Sigmoid colon (tissue), 4 donors: ENCODE measurements around the gene TPRA1.

ENCODE experiments used
- POLR2A ChIP-seq, 2 donors: fragments of 450-650 bp; IDR thresholded peaks; one replicate each; pipeline ENCODE4 v1.6.1; 2016; ENCODE audit warnings: antibody characterized with exemption in 2 of 2, mild to moderate bottlenecking in 2 of 2, moderate library complexity in 2 of 2
- POLR2AphosphoS5 ChIP-seq, 4 donors: sonication (generic); formaldehyde crosslinking; IDR thresholded peaks; one replicate each; pipeline ENCODE4 v1.6.1; 2017; ENCODE audit warnings: antibody characterized with exemption in 4 of 4
- TF ChIP-seq, protein P1 (sequence below), 4 experiments: fragments of 450-650 bp in 3 of 4; fragments of 200-600 bp in 1 of 4; IDR thresholded peaks; one replicate each; pipeline ENCODE4 v1.5.1; 2016 to 2019; ENCODE audit warnings: antibody characterized with exemption in 4 of 4, mild to moderate bottlenecking in 3 of 4, moderate library complexity in 2 of 4

DNA sequence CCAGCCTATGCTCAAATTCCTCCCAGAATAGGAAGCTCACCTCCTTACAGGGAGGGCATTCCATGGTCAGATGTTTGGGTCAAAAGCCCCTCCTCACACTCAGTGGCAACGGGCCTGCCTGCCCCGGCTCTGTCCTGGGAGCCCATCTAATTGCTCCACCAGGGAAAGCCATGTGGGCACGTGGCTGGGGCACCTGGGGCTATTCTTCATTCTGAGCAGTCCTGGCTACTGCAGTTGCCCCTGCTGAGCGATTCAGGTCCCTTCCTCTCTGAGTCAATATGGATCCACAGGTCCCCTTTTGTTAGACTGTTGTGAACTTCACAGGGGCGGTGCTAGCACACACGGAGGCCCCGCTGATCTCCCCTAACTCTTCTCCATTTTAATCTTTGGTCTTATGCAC lies 39.4 kb downstream of the TPRA1 start:
- TF ChIP-seq, protein P1, sequence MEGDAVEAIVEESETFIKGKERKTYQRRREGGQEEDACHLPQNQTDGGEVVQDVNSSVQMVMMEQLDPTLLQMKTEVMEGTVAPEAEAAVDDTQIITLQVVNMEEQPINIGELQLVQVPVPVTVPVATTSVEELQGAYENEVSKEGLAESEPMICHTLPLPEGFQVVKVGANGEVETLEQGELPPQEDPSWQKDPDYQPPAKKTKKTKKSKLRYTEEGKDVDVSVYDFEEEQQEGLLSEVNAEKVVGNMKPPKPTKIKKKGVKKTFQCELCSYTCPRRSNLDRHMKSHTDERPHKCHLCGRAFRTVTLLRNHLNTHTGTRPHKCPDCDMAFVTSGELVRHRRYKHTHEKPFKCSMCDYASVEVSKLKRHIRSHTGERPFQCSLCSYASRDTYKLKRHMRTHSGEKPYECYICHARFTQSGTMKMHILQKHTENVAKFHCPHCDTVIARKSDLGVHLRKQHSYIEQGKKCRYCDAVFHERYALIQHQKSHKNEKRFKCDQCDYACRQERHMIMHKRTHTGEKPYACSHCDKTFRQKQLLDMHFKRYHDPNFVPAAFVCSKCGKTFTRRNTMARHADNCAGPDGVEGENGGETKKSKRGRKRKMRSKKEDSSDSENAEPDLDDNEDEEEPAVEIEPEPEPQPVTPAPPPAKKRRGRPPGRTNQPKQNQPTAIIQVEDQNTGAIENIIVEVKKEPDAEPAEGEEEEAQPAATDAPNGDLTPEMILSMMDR (IDR thresholded peaks at IDR 0.05): no peak
- TF ChIP-seq POLR2A (IDR thresholded peaks at IDR 0.05) (no peak), POLR2AphosphoS5 (IDR thresholded peaks at IDR 0.05) (no peak)
